HG03457 (cell line): ENCODE results near the gene TCERG1L.
"Not testable (repeated sequence)": the region's sequence is repeated elsewhere in the genome, so short reads cannot be mapped to it uniquely, and the experiment has no call there.

Experiments used
- ATAC-seq: cut with Tn5 transposase; IDR thresholded peaks from one replicate; pipeline ENCODE4 v1.9.1; 2021; ENCODE audit warnings: moderate number of reproducible peaks; ENCODE audit not compliant: unreplicated experiment

The TCERG1L gene

GRCh38 chr10:131195558-131196159 lies 115.9 kb downstream of the TCERG1L start:
- ATAC-seq, result no peak

- no peak for ATAC-seq
These were observed 116.4 kb downstream of the TCERG1L start for GRCh38 chr10:131195116-131195515.

GRCh38 chr10:131193923-131194322 lies 117.6 kb downstream of the TCERG1L start:
- no peak for ATAC-seq

- no peak for ATAC-seq
These were observed 123.0 kb downstream of the TCERG1L start for GRCh38 chr10:131188494-131188893.

DNA sequence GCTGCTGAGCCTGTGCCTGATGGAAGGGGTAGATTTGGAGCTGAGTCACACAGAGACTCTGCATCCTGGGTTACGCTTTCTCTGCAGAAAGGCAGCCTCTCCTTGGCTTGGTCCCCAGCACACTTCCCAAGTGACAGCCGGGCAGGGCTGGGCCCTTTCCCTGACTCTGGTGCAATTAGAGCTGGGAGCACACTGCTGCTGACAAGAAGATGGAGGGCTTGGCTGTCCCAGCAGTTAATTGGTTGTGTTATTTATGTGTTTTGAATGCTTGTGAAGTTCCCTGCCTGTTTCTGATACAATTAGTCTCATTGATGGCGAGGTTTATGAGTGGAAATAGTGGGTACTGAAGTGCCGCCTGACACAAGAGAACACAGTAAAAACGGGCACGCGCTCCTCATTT lies 123.6 kb downstream of the TCERG1L start:
- no peak for ATAC-seq

DNA sequence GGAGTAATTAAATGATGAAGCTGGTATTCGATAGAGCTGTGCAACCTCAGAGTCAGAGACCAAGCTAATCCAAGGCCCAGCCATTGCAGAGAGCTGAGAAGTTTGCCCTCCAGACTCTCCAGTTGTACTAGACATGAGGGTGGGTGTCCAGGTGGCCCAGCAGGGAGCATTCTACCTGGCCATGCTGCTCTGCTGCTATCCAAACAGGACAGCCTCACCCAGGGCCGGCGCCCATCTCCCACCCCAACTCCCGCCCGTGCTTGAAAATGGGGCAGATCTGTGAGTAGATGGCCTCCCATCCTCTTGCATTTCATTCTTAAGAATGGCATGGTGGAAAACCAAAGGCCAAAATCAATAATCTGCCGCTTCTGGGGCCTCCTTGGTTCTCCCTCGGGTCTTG lies 124.2 kb downstream of the TCERG1L start:
- ATAC-seq, result no peak

DNA sequence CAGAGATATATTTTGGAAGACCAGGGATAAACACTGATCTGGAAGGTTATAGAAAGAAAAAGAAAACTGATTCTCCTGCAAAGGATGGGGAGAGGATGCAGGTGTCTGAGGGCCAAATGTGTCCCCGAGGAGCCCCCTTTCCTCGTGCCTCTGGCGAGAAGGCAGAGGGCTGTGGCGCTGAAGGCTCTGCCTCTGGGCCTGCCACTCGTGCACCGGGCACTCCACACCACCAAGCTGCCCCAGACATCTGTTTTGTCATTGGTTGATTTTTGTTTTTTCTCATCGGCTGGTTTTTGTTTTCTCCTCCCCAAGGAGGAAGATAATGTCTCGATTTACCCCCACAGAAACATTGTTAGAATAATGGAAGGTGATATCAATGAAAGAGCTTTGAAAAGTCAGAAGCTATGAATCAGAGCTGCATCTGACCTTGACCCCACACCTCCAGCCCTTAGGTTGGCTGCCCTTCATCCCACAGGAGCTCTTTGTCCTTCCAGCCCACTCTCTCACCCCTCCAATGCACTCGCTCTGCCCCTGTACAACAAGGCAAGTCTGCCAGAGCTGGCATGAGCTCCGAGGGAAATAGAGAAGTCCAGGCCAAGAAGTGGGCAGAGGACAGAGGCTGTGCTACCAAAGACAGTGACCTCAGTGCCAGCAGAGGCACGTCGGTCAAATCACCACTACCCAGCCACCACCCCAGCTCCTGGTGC lies 124.8 kb downstream of the TCERG1L start:
- no peak for ATAC-seq

GRCh38 chr10:131184503-131184902 lies 127.0 kb downstream of the TCERG1L start:
- no peak for ATAC-seq

DNA sequence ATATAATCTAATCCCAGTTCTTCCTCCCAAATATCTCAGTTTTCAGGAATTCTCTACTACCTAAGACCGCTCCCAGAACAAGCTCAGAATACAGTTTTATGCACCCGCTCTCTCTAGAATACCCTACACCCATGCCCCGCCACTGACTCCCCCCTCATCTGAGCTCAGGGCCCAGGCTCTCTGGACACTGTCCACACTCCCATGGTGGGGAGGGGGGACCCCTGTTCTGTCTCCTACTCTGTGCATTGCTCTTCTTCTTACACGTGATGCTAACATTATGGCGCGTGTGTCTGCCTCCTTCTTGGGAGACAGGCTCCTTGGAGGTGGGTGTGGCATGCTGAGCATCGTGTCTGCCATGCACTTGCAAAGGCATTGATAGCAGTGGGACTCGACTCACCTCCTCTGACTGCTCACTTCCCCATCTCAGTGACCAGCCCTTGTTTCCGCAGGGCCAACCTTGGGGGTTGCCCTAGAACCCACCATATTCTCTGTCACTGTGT lies 127.9 kb downstream of the TCERG1L start:
- no peak for ATAC-seq

DNA sequence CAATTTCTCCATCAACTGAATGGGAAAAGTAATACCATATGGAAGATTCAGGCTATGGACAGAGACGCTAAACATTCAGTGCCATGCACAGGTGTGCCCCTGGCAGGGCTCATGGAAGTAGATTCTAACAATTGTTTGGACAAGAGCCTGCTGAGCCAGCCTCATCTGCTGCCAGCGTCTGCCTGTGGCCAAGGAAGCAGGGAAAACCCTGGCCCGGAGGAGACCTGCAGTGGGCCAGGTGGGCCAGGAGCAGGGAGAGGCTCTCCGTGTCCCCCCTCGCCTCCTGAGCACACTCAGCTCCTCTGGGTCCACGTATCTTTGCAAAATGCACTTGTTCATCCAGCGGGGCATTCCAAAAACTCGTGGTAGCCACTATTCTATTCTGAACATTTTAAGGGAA lies 130.1 kb downstream of the TCERG1L start:
- ATAC-seq, result no peak

DNA sequence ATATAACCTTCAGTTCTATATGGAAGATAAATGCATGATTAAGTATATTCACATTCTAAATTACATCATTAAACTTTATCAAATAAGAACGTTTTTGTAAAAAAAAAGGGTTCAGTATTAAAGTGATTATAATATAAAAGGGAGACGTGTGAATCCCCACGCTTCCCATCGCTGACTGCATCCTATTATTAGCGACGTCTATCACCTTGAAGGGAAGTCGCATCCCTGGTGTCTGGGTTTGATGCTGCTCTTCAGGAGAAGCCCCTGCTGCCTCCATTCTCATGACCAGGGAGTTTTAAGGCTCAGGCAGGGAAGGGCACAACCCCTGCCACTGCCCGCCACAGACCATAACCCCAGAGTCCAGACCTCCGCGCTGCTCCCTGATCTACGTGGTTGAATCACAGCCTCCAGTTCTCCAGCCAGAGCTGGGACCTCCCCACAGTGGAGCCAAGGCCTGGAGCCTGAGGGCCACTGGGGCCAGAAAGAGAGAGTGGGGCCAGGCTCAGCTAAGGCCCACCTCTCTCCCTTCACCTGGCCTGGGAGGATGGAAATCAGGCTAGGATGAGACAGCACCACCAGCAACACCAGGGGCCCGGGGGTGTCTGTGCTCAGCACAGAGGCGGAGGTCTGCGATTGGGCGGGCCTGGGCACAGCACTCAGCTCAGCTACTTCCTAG lies 130.6 kb downstream of the TCERG1L start:
- ATAC-seq, result no peak

DNA sequence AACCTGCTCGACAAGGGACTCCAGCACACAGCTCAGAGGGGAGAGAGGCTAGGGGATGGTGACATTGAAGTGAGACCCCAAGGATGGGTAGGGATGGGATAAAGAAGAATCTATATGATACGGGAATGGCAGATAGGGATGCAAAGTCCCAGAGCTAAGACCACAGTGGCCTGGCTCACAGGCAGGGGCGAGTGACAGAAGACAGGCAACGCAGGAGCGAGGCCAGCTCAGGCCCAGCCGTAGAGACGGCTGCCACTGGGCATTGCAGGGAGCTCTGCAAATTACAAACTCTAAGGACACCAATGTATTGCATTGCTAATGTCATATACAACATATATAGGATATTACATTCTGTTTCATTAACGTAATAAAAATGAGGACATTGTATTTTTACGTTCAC lies 131.4 kb downstream of the TCERG1L start:
- ATAC-seq, result no peak

DNA sequence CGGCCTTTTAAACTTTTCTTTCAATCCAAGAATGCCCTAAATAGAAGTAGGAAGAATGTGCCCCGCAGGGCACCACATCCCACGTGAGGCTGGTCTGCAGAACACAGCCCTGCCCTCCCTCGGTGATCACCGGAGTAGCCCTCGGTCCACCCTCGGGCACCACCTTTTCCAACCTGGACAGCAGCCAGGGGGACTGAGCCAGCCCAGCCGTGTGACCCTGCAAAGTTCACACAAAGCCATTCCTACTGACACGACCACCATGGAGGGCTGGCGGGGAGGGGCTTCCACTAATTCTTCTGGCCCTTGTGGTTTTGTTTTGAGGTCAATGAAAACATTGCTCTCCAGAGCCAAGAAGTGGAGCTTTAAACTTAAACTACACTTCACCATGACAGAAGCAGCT lies 132.2 kb downstream of the TCERG1L start:
- no peak for ATAC-seq

GRCh38 chr10:131178521-131179331 lies 132.8 kb downstream of the TCERG1L start:
- no peak for ATAC-seq

- no peak for ATAC-seq
These were observed 133.8 kb downstream of the TCERG1L start for GRCh38 chr10:131177431-131178327.

DNA sequence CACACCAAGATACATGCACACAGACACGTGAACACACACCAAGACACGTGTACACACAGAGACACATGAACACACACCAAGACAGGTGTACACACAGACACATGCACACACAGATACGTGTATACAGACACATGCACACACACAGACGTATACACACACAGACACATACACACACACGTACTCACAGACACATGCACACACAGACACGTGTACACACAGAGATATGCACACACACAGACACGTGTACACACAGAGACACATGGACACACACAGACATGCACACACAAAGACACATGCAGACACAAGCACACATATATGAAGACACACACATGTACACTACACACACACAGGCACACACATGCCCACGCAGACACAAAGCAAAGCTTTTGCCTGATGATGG lies 134.6 kb downstream of the TCERG1L start:
- ATAC-seq, result no peak

DNA sequence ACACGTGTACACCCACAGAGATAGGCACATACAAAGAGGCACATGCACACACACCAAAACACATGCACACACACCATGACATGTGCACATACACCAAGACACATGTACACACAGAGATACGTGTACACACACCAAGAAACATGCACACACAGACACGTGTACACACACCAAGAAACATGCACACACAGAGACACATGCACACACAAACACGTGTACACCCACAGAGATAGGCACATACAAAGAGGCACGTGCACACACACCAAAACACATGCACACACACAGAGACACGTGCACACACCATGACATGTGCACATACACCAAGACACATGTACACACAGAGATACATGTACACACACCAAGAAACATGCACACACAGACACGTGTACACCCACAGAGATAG lies 135.2 kb downstream of the TCERG1L start:
- not testable (repeated sequence) for ATAC-seq

- no peak for ATAC-seq
These were observed 135.6 kb downstream of the TCERG1L start for GRCh38 chr10:131175891-131176290.

- no peak for ATAC-seq
These were observed 136.6 kb downstream of the TCERG1L start for GRCh38 chr10:131174651-131175540.
